MCF 10A (cell line): ENCODE results near the gene RORC. TPM values are rescaled to one million over a fixed set of nuclear protein-coding genes. Genes with fewer than 3 reads are reported as not detected.

ENCODE experiments used
- BruUV-seq: library from RNA; stranded (reverse); fragments of 400-500 nt; replicated peaks from 2 replicates; lab custom pipeline; 2021; lab: Mats Ljungman, UMichigan
- CTCF ChIA-PET: fragments of 300-600 bp; sonication (Branson Sonifier 250); formaldehyde crosslinking; extraction: SDS; loops from one replicate; lab custom pipeline; 2021; ENCODE audit warnings: antibody characterized with exemption, inconsistent platforms; lab: Yijun Ruan, JAX
- POLR2A ChIA-PET: fragments of 300-600, 350-650 bp; sonication (Branson Sonifier 250); formaldehyde crosslinking; extraction: SDS; loops from one replicate; lab custom pipeline; 2020; ENCODE audit warnings: antibody characterized with exemption, inconsistent platforms; lab: Yijun Ruan, JAX
- DNase-seq: peaks from one replicate; pipeline ENCODE4 v3.0.0-alpha.2; 2018; ENCODE audit not compliant: unreplicated experiment
- H3K27ac Mint-ChIP-seq: one replicate; pipeline ENCODE4 v1.8.0; 2022; ENCODE audit warnings: mild to moderate bottlenecking, low read depth, mixed read lengths; ENCODE audit not compliant: unreplicated experiment
- H3K27me3 Mint-ChIP-seq: one replicate; pipeline ENCODE4 v1.8.0; 2022; ENCODE audit warnings: mixed read lengths; ENCODE audit not compliant: insufficient read depth, unreplicated experiment
- H3K36me3 Mint-ChIP-seq: one replicate; pipeline ENCODE4 v1.8.0; 2022; ENCODE audit warnings: mild to moderate bottlenecking, moderate library complexity, mixed read lengths; ENCODE audit not compliant: insufficient read depth, unreplicated experiment
- H3K4me1 Mint-ChIP-seq: one replicate; pipeline ENCODE4 v1.8.0; 2022; ENCODE audit warnings: mixed read lengths; ENCODE audit not compliant: insufficient read depth, unreplicated experiment
- H3K4me3 Mint-ChIP-seq: one replicate; pipeline ENCODE4 v1.8.0; 2022; ENCODE audit warnings: mild to moderate bottlenecking, moderate library complexity, mixed read lengths; ENCODE audit not compliant: unreplicated experiment
- H3K9me3 Mint-ChIP-seq: one replicate; pipeline ENCODE4 v1.8.0; 2022; ENCODE audit warnings: mixed read lengths; ENCODE audit not compliant: unreplicated experiment
- intact Hi-C: fragments of 100-400 bp; cut with micrococcal nuclease; formaldehyde crosslinking; loops from 2 replicates; pipeline ENCODE4 v1.14.1; 2022
- total RNA-seq: library from RNA; stranded (reverse); gene quantifications from 2 replicates; pipeline ENCODE4 v1.2.3, GENCODE V29; 2022
- TF ChIP-seq, protein P1 (sequence below): fragments of 200-600 bp; IDR thresholded peaks from one replicate; pipeline ENCODE4 v1.8.0; 2022; ENCODE audit warnings: antibody characterized with exemption, mild to moderate bottlenecking; ENCODE audit not compliant: unreplicated experiment

The RORC gene
- total RNA-seq, 1 experiment from 2014 or later: 0.40 TPM

DNA sequence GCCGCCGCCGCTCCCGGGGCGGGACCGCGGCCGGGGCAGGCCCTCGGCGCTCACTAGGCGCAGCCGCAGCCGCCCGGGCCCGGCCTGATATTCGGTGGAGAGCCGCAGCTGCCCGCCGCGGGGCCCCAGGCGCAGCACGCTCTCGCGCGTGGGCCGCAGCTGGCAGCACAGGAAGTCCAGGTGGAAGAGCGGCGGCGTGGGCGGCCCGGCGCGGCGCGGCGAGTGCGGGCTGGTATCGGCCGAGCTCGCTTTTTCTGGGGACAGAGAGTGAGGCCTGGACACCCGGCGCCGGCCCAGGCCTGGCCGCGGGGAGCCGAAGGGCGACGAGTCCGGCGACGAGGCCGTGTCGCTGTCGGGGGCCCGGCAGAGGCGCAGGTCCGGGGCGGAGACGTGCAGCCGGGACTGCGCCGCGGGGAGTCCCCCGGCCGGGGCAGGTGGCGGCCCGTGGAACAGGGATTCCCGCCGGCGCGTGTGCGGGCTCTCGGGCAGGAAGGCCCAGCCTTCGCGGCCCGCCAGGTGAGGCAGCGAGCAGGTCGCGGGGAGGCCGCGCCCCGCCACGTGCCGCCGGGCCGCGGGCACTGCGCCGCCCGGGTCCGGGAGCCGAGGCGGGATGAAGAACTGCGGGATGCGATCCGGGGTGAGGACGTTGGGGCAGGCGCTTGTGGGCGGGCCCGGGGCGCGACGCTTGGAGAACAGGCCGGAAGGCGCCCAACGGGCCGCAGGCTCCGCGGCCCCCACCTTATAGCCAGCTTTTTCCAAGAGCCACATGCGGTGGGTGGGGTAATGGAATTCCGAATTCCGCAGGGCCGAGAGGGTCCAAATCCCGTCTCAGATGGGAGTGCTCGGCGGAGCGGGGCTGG is 6.8 kb upstream of the RORC start:
- no peak overlapping the region for H3K27ac Mint-ChIP-seq
- H3K4me1 Mint-ChIP-seq: peaks cover 42% of the 10 kb centered on the region
- TF ChIP-seq, protein P1, sequence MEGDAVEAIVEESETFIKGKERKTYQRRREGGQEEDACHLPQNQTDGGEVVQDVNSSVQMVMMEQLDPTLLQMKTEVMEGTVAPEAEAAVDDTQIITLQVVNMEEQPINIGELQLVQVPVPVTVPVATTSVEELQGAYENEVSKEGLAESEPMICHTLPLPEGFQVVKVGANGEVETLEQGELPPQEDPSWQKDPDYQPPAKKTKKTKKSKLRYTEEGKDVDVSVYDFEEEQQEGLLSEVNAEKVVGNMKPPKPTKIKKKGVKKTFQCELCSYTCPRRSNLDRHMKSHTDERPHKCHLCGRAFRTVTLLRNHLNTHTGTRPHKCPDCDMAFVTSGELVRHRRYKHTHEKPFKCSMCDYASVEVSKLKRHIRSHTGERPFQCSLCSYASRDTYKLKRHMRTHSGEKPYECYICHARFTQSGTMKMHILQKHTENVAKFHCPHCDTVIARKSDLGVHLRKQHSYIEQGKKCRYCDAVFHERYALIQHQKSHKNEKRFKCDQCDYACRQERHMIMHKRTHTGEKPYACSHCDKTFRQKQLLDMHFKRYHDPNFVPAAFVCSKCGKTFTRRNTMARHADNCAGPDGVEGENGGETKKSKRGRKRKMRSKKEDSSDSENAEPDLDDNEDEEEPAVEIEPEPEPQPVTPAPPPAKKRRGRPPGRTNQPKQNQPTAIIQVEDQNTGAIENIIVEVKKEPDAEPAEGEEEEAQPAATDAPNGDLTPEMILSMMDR: no peak
- no peak overlapping the region for H3K4me3 Mint-ChIP-seq
- BruUV-seq: no TSS peak
- DNase-seq: no peak
- CTCF ChIA-PET: interaction anchor here (1.2 kb wide), 1 partner anchor 75 kb away, joined by 3 read pairs; the partner anchor contains the start of gene MRPL9
- POLR2A ChIA-PET: interaction anchor here (0.6 kb wide), 1 partner anchor 47 kb away, joined by 3 read pairs; no protein-coding TSS in a partner anchor
- H3K27me3 Mint-ChIP-seq: no peaks in the 10 kb centered on the region
- H3K36me3 Mint-ChIP-seq: no peaks in the 10 kb centered on the region
- intact Hi-C loops: loop anchor here (5.0 kb wide), 1 partner anchor 46 kb away; the partner anchor contains the start of gene TDRKH
- H3K9me3 Mint-ChIP-seq: no peaks in the 10 kb centered on the region

DNA sequence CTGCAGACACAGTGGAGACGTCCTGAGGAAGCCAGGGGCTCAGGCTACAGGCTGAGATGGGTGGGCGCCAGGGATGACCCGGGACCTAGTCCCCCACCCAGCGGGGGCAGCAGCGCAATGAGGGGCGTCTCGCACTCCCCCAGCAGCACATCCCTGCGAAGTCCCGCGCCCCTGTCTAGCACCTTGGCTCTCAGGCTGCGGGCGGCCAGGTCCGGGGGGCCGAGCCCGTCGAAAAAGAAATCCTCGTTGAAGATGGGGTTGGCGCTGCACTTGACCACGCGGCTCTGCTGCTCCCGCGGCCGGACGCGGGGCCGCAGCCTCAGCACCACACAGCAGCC is 6.3 kb upstream of the RORC start:
- ChIA-PET CTCF (interaction anchor here (0.5 to 2.3 kb wide), 4 partner anchors 44 to 525 kb away, joined by 3 to 26 read pairs (median 10); no protein-coding TSS in a partner anchor), POLR2A (interaction anchor here (1.5 to 1.9 kb wide), 2 partner anchors 8 to 30 kb away, joined by 5 read pairs; no protein-coding TSS in a partner anchor)
- no peak for DNase-seq
- H3K27me3 Mint-ChIP-seq: no peaks in the 10 kb centered on the region
- peak overlapping the region; percentile 16 for H3K4me3 Mint-ChIP-seq
- H3K9me3 Mint-ChIP-seq: no peaks in the 10 kb centered on the region
- no TSS peak for BruUV-seq
- no peaks in the 10 kb centered on the region for H3K36me3 Mint-ChIP-seq
- H3K4me1 Mint-ChIP-seq: peaks cover 48% of the 10 kb centered on the region
- H3K27ac Mint-ChIP-seq: no peak overlapping the region
- intact Hi-C loops: loop anchor here (2.0 to 5.0 kb wide), 2 partner anchors 46 to 641 kb away; partner anchors contain the start of gene TDRKH
- TF ChIP-seq, protein P1: no peak

DNA sequence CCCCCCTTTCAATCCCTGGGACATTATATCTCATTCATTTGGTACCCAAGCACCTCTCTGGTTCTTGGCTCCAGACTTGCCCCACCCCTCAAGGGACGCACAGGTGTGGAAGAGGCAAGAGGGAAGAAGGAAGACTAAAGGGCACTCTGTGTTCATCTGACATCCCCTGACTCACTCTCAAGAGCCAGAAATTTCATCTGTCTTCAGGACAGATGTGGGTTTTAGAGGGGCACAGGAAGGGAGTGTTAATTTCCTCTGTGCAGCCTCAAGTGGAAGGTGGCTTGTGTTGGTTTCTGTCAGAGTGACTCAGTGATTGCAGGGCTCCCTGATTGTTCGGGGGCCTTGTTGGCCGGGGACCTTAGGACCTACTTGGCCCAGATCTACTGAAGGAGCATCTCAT is 5.6 kb upstream of the RORC start:
- TF ChIP-seq, protein P1: no peak
- H3K27ac Mint-ChIP-seq: peak overlapping the region; percentile 37
- no peaks in the 10 kb centered on the region for H3K36me3 Mint-ChIP-seq
- intact Hi-C loops: loop anchor here (2.0 to 5.0 kb wide), 2 partner anchors 45 to 640 kb away; partner anchors contain the start of gene TDRKH
- ChIA-PET CTCF (interaction anchor here (0.5 to 3.4 kb wide), 54 partner anchors 9 to 492 kb away, joined by 3 to 26 read pairs (median 5); partner anchors contain the start of genes CELF3 and MRPL9), POLR2A (interaction anchor here (0.5 to 2.1 kb wide), 14 partner anchors 9 to 563 kb away, joined by 3 to 8 read pairs (median 4); partner anchors contain the start of genes MRPL9, PSMB4, TDRKH and THEM5)
- no peaks in the 10 kb centered on the region for H3K27me3 Mint-ChIP-seq
- no TSS peak for BruUV-seq
- H3K9me3 Mint-ChIP-seq: no peaks in the 10 kb centered on the region
- H3K4me3 Mint-ChIP-seq: no peak overlapping the region
- DNase-seq: no peak
- peaks cover 55% of the 10 kb centered on the region for H3K4me1 Mint-ChIP-seq

DNA sequence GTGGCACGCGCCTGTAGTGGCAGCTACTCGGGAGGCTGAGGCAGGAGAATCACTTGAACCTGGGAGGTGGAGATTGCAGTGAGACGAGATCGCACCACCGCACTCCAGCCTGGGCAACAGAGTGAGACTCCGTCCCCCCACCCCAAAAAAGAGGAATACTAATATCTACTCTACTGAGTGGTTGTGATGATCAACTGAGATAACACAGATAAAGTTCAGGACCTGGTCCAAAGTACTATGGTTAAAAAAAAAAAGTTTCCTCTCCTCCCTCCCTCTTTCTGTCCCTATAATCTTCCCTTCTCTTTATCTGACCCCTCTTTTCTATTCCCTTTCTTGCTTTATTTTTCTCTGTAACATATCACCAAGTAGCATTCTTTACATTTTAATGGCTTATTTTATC is 4.0 kb upstream of the RORC start:
- Mint-ChIP-seq H3K27me3 (no peaks in the 10 kb centered on the region), H3K9me3 (no peaks in the 10 kb centered on the region), H3K4me1 (peaks cover 64% of the 10 kb centered on the region), H3K36me3 (no peaks in the 10 kb centered on the region), H3K27ac (no peak overlapping the region), H3K4me3 (no peak overlapping the region)
- ChIA-PET CTCF (interaction anchor here (0.5 to 3.4 kb wide), 79 partner anchors 7 to 685 kb away, joined by 3 to 26 read pairs (median 5); partner anchors contain the start of genes CELF3, MRPL9, RIIAD1 and THEM5), POLR2A (interaction anchor here (0.7 to 2.1 kb wide), 11 partner anchors 23 to 436 kb away, joined by 3 to 8 read pairs (median 4); partner anchors contain the start of genes MRPL9, PSMB4 and TDRKH)
- BruUV-seq: no TSS peak
- DNase-seq: no peak
- TF ChIP-seq, protein P1: no peak
- intact Hi-C loops: loop anchor here (5.0 kb wide), 1 partner anchor 43 kb away; the partner anchor contains the start of gene TDRKH
